HCT116 (cell line): ENCODE data around the gene MORN5. TPM values are rescaled to one million over a fixed set of nuclear protein-coding genes. Genes with fewer than 3 reads are reported as not detected.

Experiments
- ATAC-seq: fragments of 200-7000 bp; cut with Tn5 transposase; 2 replicates; pipeline ENCODE4 v1.9.1; 2020; ENCODE audit warnings: mild to moderate bottlenecking, moderate library complexity
- BruUV-seq: library from RNA; stranded (reverse); fragments of 400-500 nt; replicated peaks from 2 replicates; lab custom pipeline; 2021; lab: Mats Ljungman, UMichigan
- CTCF ChIA-PET: fragments of 300-600 bp; sonication (Branson Sonifier 250); formaldehyde crosslinking; loops from one replicate; lab custom pipeline; 2021; ENCODE audit warnings: antibody characterized with exemption; lab: Charles Lee
- POLR2A ChIA-PET: fragments of 300-600, 350-600 bp; sonication (Branson Sonifier 250); formaldehyde crosslinking; loops from one replicate; lab custom pipeline; 2021; ENCODE audit warnings: antibody characterized with exemption; lab: Charles Lee
- RAD21 ChIA-PET, 2 experiments: fragments of 300-600 bp; sonication (Branson Sonifier 250); formaldehyde crosslinking; loops; one replicate each; lab custom pipeline; 2023; ENCODE audit warnings: low total read pairs in 2 of 2; ENCODE audit not compliant: uncharacterized antibody in 2 of 2, unreplicated experiment in 2 of 2, low non-redundant PET in 1 of 2; lab: Charles Lee
- DNase-seq: peaks from one replicate; pipeline ENCODE4 v3.0.0-alpha.2; 2010; ENCODE audit warnings: low read depth, low spot score
- H2AFZ ChIP-seq: fragments of 200-600 bp; shearing (Covaris generic), sonication (generic); 2 replicates; pipeline ENCODE4 v1.6.1; 2017; ENCODE audit warnings: low read depth, mixed run types, mixed read lengths, antibody characterized with exemption, low read length; ENCODE audit not compliant: poor library complexity, severe bottlenecking
- H3K27ac ChIP-seq: 2 replicates; pipeline ENCODE4 v1.5.1; 2012; ENCODE audit warnings: low read depth, low read length
- H3K27me3 ChIP-seq: fragments of 200-600 bp; sonication (generic); 2 replicates; pipeline ENCODE4 v1.6.1; 2016; ENCODE audit warnings: mixed run types, low read length, mixed read lengths; ENCODE audit not compliant: insufficient read depth
- H3K36me3 ChIP-seq, 2 experiments: fragments of 200-500 bp in 1 of 2; fragments of 200-600 bp in 1 of 2; sonication (Bioruptor generic) in 1 of 2; sonication (generic) in 1 of 2; 2 replicates each; pipeline versions ENCODE4 v1.5.1 to v1.6.1; 2014 to 2016; ENCODE audit warnings: low read length in 2 of 2, inconsistent platforms in 1 of 2, mixed read lengths in 1 of 2, mixed run types in 1 of 2; ENCODE audit not compliant: insufficient read depth in 2 of 2, control insufficient read depth in 1 of 2
- H3K4me1 ChIP-seq, 2 experiments: fragments of 200-600 bp in 1 of 2; sonication (generic) in 1 of 2; 2 replicates each; pipeline versions ENCODE4 v1.5.1 to v1.6.1; 2012 to 2017; ENCODE audit warnings: low read length in 2 of 2, inconsistent platforms in 1 of 2, mild to moderate bottlenecking in 1 of 2, mixed read lengths in 1 of 2, mixed run types in 1 of 2, moderate library complexity in 1 of 2; ENCODE audit not compliant: insufficient read depth in 2 of 2, control insufficient read depth in 1 of 2
- H3K4me2 ChIP-seq: fragments of 200-600 bp; sonication (generic); 2 replicates; pipeline ENCODE4 v1.6.1; 2017; ENCODE audit warnings: mixed run types, low read length, mixed read lengths
- H3K4me3 ChIP-seq, 2 experiments: fragments of 200-600 bp in 1 of 2; sonication (generic) in 1 of 2; replicated peaks in 1 of 2; 2 replicates each; pipeline ENCODE4 v1.5.1; 2011 to 2016; ENCODE audit warnings: low read length in 2 of 2, control low read depth in 1 of 2, low read depth in 1 of 2, mild to moderate bottlenecking in 1 of 2, mixed read lengths in 1 of 2, mixed run types in 1 of 2
- H3K79me2 ChIP-seq: fragments of 200-600 bp; sonication (generic); 2 replicates; pipeline ENCODE4 v1.6.1; 2017; ENCODE audit warnings: mild to moderate bottlenecking, mixed run types, low read length, moderate library complexity, mixed read lengths; ENCODE audit not compliant: insufficient read depth
- H3K9ac ChIP-seq: fragments of 200-600 bp; sonication (generic); 2 replicates; pipeline ENCODE4 v1.6.1; 2016; ENCODE audit warnings: low read length, mixed read lengths
- H3K9me2 ChIP-seq: fragments of 200-600 bp; sonication (generic), shearing (Covaris generic); 2 replicates; pipeline ENCODE4 v1.6.1; 2017; ENCODE audit warnings: mixed run types, mild to moderate bottlenecking, moderate library complexity; ENCODE audit not compliant: insufficient read depth
- H3K9me3 ChIP-seq, 2 experiments: fragments of 200-500 bp in 1 of 2; fragments of 200-600 bp in 1 of 2; sonication (Bioruptor generic) in 1 of 2; sonication (generic) in 1 of 2; 2 replicates each; pipeline ENCODE4 v1.6.1; 2014 to 2017; ENCODE audit warnings: low read length in 2 of 2, mixed read lengths in 2 of 2, inconsistent platforms in 1 of 2, low read depth in 1 of 2, mild to moderate bottlenecking in 1 of 2, mixed run types in 1 of 2, moderate library complexity in 1 of 2; ENCODE audit not compliant: control insufficient read depth in 1 of 2, insufficient read depth in 1 of 2
- H4K20me1 ChIP-seq: fragments of 200-600 bp; sonication (generic), shearing (Covaris generic); 2 replicates; pipeline ENCODE4 v1.6.1; 2017; ENCODE audit warnings: mixed run types, mild to moderate bottlenecking, moderate library complexity; ENCODE audit not compliant: insufficient read depth
- ATF3 ChIP-seq: IDR thresholded peaks from 2 replicates; pipeline ENCODE4 v1.6.1; 2012
- CTCF ChIP-seq, 3 experiments: fragments of 200-600 bp in 1 of 3; sonication (generic) in 1 of 3; IDR thresholded peaks in 2 of 3; conservative IDR thresholded peaks in 1 of 3; 2 replicates each; pipeline ENCODE4 v1.5.1; 2012 to 2017; ENCODE audit warnings: low read depth in 2 of 3, low read length in 2 of 3, antibody characterized with exemption in 1 of 3, borderline replicate concordance in 1 of 3, control low read depth in 1 of 3, mild to moderate bottlenecking in 1 of 3, mixed read lengths in 1 of 3, mixed run types in 1 of 3, moderate library complexity in 1 of 3; ENCODE audit not compliant: insufficient read depth in 1 of 3
- EGR1 ChIP-seq: IDR thresholded peaks from 2 replicates; pipeline ENCODE4 v1.6.1; 2012; ENCODE audit warnings: low read depth
- ELF1 ChIP-seq: IDR thresholded peaks from 2 replicates; pipeline ENCODE4 v1.6.1; 2012; ENCODE audit warnings: low read depth, borderline replicate concordance
- POLR2AphosphoS5 ChIP-seq: IDR thresholded peaks from 2 replicates; pipeline ENCODE4 v1.6.1; 2011; ENCODE audit warnings: mild to moderate bottlenecking, low read depth, low read length, moderate library complexity
- ZBTB33 ChIP-seq: IDR thresholded peaks from 2 replicates; pipeline ENCODE4 v1.6.1; 2011; ENCODE audit warnings: mild to moderate bottlenecking, low read length, moderate library complexity; ENCODE audit not compliant: insufficient replicate concordance; ENCODE audit errors: extremely low read depth
- intact Hi-C: fragments of 100-400 bp; cut with micrococcal nuclease; formaldehyde crosslinking; loops from 2 replicates; pipeline ENCODE4 v1.10.0; 2022
- total RNA-seq: library from RNA; stranded (reverse); gene quantifications from one replicate; pipeline ENCODE4 v1.2.1, GENCODE V29; 2021; ENCODE audit not compliant: unreplicated experiment

The MORN5 gene
- total RNA-seq, 1 experiment from 2014 or later = not detected

- POLR2A ChIA-PET = no interaction called here
- no TSS peak for BruUV-seq
Observed at GRCh38 chr9:122158202-122158601, 1.5 kb upstream of the MORN5 start.

GRCh38 chr9:122159925-122160246, 178 bp downstream of the MORN5 start:
- H3K79me2 ChIP-seq = peaks cover 45% of the 10 kb centered on the region
- H3K9ac ChIP-seq = peak overlapping the region; percentile 82
- DNase-seq (no peak), ATAC-seq (no peak)
- 0 out of 2 replicates have a peak, but pooled peaks cover 4% of the 10 kb centered on the region for H4K20me1 ChIP-seq
- CTCF ChIA-PET = interaction anchor here (2.6 to 2.8 kb wide), 2 partner anchors 15 to 191 kb away, joined by 6 to 11 read pairs; no protein-coding TSS in a partner anchor
- intact Hi-C loops = no loop called here
- no peaks in the 10 kb centered on the region for H3K9me2 ChIP-seq
- H3K36me3 ChIP-seq = no peaks in the 10 kb centered on the region; a peak in 1 of 4 replicates
- RAD21 ChIA-PET = no interaction called here
- H3K4me1 ChIP-seq = peaks cover 4 to 13% of the 10 kb centered on the region in 2 experiments
- BruUV-seq = no TSS peak
- TF ChIP-seq ATF3 (no peak), EGR1 (0 out of 2 replicates have a peak, but pooled peaks have one; percentile 19), ZBTB33 (no peak), ELF1 (no peak)
- no peak overlapping the region for H3K27ac ChIP-seq
- no peaks in the 10 kb centered on the region; the same call in 1 of the 2 replicates for H3K27me3 ChIP-seq
- peak overlapping the region; percentile 75 to 92 for H3K4me3 ChIP-seq
- POLR2A ChIA-PET = no interaction called here
- peak overlapping the region; percentile 47 for H2AFZ ChIP-seq
- peak overlapping the region; percentile 86 for H3K4me2 ChIP-seq
- H3K9me3 ChIP-seq = peaks cover 0 to 6% of the 10 kb centered on the region in 2 experiments; a peak in 1 of 4 replicates

More at GRCh38 chr9:122158202-122158601, 1.5 kb upstream of the MORN5 start:
- Histone ChIP-seq H3K36me3 (no peaks in the 10 kb centered on the region; a peak in 1 of 4 replicates), H3K27me3 (no peaks in the 10 kb centered on the region), H2AFZ (no peak overlapping the region), H3K79me2 (peaks cover 62% of the 10 kb centered on the region), H3K9ac (no peak overlapping the region), H3K9me2 (no peaks in the 10 kb centered on the region), H3K4me1 (peaks cover 4 to 13% of the 10 kb centered on the region in 2 experiments), H3K4me2 (peak overlapping the region; percentile 86), H4K20me1 (0 out of 2 replicates have a peak, but pooled peaks cover 4% of the 10 kb centered on the region), H3K9me3 (peaks cover 0 to 6% of the 10 kb centered on the region in 2 experiments; a peak in 1 of 4 replicates), H3K27ac (no peak overlapping the region), H3K4me3 (no peak overlapping the region; a peak in 1 of 4 replicates)
- DNase-seq = peak; percentile 70
- intact Hi-C loops = no loop called here
- TF ChIP-seq POLR2AphosphoS5 = no peak
- TF ChIP-seq CTCF (IDR thresholded peaks at IDR 0.05 in 2 of 3, conservative IDR thresholded peaks at IDR 0.05 in 1 of 3; ENCODE audit: borderline replicate concordance in 1 of 3, insufficient read depth in 1 of 3, low read depth in 2 of 3, low read length in 2 of 3) = peak in 2 of 3 experiments; percentile 80 to 82; a peak in 4 of 6 replicates
- ChIA-PET CTCF (interaction anchor here (1.1 to 2.8 kb wide), 5 partner anchors 13 to 192 kb away, joined by 3 to 11 read pairs (median 3); no protein-coding TSS in a partner anchor), RAD21 (no interaction called here)
- ATAC-seq = peak; percentile 68
